PC-3 (cell line): ENCODE measurements around the gene PTRHD1.

Experiments
- EZH2 ChIP-seq: fragments of 300-600 bp; sonication (generic); IDR thresholded peaks from one replicate; pipeline ENCODE4 v1.6.1; 2017; ENCODE audit warnings: antibody characterized with exemption, mild to moderate bottlenecking, low read length; ENCODE audit not compliant: unreplicated experiment
- EZH2phosphoT487 ChIP-seq: fragments of 300-600 bp; sonication (generic); IDR thresholded peaks from 2 replicates; pipeline ENCODE4 v1.6.1; 2018; ENCODE audit warnings: mild to moderate bottlenecking, antibody characterized with exemption, low read length, borderline replicate concordance
- TF ChIP-seq, protein P1 (sequence below): fragments of 300-600 bp; sonication (generic); conservative IDR thresholded peaks from 2 replicates; pipeline ENCODE4 v1.5.1; 2017; ENCODE audit warnings: antibody characterized with exemption, low read depth, mild to moderate bottlenecking, low read length

DNA sequence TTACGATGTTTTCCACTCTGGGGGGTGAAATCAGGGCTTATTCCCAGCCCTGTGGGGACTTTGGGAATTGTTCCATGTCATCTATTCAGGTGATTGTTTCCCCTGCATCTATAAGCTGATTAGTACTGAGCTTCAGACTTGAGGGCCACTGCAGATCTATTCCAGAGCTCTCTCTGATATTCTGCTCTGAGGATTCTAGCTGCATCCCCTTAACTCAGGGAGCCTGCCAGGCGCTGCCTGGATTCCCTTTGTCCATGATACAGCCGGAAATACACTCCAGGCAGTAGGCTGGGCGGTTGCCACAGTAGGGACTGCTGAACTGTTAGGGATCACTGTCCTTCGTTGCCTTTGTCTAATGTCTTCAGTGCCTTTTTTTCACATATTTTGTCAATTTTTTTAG lies 31.3 kb downstream of the PTRHD1 start:
- TF ChIP-seq, protein P1, sequence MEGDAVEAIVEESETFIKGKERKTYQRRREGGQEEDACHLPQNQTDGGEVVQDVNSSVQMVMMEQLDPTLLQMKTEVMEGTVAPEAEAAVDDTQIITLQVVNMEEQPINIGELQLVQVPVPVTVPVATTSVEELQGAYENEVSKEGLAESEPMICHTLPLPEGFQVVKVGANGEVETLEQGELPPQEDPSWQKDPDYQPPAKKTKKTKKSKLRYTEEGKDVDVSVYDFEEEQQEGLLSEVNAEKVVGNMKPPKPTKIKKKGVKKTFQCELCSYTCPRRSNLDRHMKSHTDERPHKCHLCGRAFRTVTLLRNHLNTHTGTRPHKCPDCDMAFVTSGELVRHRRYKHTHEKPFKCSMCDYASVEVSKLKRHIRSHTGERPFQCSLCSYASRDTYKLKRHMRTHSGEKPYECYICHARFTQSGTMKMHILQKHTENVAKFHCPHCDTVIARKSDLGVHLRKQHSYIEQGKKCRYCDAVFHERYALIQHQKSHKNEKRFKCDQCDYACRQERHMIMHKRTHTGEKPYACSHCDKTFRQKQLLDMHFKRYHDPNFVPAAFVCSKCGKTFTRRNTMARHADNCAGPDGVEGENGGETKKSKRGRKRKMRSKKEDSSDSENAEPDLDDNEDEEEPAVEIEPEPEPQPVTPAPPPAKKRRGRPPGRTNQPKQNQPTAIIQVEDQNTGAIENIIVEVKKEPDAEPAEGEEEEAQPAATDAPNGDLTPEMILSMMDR, result no peak
- TF ChIP-seq EZH2, result no peak
- TF ChIP-seq EZH2phosphoT487, result no peak
